Measurements from ENCODE around the gene TRIM41.

- TF ChIP-seq, protein P1, sequence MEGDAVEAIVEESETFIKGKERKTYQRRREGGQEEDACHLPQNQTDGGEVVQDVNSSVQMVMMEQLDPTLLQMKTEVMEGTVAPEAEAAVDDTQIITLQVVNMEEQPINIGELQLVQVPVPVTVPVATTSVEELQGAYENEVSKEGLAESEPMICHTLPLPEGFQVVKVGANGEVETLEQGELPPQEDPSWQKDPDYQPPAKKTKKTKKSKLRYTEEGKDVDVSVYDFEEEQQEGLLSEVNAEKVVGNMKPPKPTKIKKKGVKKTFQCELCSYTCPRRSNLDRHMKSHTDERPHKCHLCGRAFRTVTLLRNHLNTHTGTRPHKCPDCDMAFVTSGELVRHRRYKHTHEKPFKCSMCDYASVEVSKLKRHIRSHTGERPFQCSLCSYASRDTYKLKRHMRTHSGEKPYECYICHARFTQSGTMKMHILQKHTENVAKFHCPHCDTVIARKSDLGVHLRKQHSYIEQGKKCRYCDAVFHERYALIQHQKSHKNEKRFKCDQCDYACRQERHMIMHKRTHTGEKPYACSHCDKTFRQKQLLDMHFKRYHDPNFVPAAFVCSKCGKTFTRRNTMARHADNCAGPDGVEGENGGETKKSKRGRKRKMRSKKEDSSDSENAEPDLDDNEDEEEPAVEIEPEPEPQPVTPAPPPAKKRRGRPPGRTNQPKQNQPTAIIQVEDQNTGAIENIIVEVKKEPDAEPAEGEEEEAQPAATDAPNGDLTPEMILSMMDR (IDR thresholded peaks at IDR 0.05): no peak
- no peak for TF ChIP-seq POLR2A (IDR thresholded peaks at IDR 0.05)
Observed at GRCh38 chr5:181173420-181174342, 49.4 kb upstream of the TRIM41 start.

Measured in breast epithelium (tissue), 3 donors.